Hypothalamus (tissue), 51 donors: ENCODE data around the gene MIEF2.
"Not testable (repeated sequence)": the region's sequence is repeated elsewhere in the genome, so short reads cannot be mapped to it uniquely, and the experiment has no call there.

Source experiments
- DNase-seq, 51 donors: peaks; one replicate each; lab custom pipeline; 2025; lab: John Stamatoyannopoulos, UW

The MIEF2 gene

GRCh38 chr17:18280766-18281371 lies 20.4 kb downstream of the MIEF2 start:
- DNase-seq: no peak

GRCh38 chr17:18281788-18282187 lies 21.3 kb downstream of the MIEF2 start:
- no peak for DNase-seq

GRCh38 chr17:18285296-18285695 lies 24.8 kb downstream of the MIEF2 start:
- DNase-seq: no peak

- no peak for DNase-seq
Measured at GRCh38 chr17:18291718-18292540, 31.5 kb downstream of the MIEF2 start.

- not testable (repeated sequence) for DNase-seq
Measured at GRCh38 chr17:18298061-18298460, 37.6 kb downstream of the MIEF2 start.

GRCh38 chr17:18300725-18301480 lies 40.4 kb downstream of the MIEF2 start:
- DNase-seq: no peak

GRCh38 chr17:18303206-18303605 lies 42.7 kb downstream of the MIEF2 start:
- not testable (repeated sequence) for DNase-seq

GRCh38 chr17:18309202-18309601 lies 48.7 kb downstream of the MIEF2 start:
- no peak for DNase-seq

- peak in 5 of 51 donors; percentile 7 to 55 (median 27) for DNase-seq
Measured at GRCh38 chr17:18314059-18314730, 53.7 kb downstream of the MIEF2 start.

- DNase-seq: peak; percentile 81 to 100 (median 97)
Measured at GRCh38 chr17:18314731-18315561, 54.5 kb downstream of the MIEF2 start, which contains the start of the genes SMCR8 and TOP3A. SMCR8 (plus strand) TSS chr17:18315293; CDS start chr17:18315790, 497 bp downstream. TOP3A (minus strand) TSS chr17:18314994; CDS start chr17:18314778, 216 bp downstream.

GRCh38 chr17:18315562-18315922 lies 55.1 kb downstream of the MIEF2 start:
- no peak for DNase-seq

GRCh38 chr17:18315961-18316360 lies 55.5 kb downstream of the MIEF2 start:
- DNase-seq: no peak
